Fibroblast of skin of abdomen (primary cell): ENCODE data around the gene MOB3A.
A peak's percentile ranks its signal among the peaks of the same experiment; 100 is the strongest.
"Not testable (repeated sequence)": the region's sequence is repeated elsewhere in the genome, so short reads cannot be mapped to it uniquely, and the experiment has no call there.

Source experiments
- DNase-seq: peaks from one replicate; pipeline ENCODE4 v3.0.0-alpha.2; 2013

The MOB3A gene

DNA sequence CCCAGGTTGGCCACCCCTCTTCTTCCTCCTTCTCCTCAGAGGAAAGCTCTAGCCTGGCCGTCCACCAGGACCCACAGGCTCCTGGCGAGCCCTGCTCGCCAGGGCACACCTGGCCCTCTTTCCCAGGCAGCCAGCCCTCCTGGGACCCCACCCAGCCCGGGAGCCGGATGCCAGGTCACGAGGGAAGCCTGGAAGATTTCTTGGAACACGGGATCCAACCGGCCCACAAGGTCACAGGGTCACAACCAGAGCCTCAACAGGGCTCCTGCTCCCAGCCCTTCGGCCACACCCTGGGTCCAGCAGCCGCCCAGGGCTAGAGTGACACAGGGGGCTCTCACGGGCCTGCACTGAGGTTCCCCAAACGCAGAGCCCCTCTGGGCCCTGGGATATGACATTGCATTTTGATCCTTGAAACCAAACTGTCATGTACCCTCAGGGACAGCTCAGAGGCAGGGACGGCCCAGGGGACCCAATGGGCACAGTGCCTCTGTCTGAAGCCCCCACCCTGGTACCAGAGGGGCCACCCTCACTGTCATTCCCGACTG is 50.6 kb downstream of the MOB3A start:
- no peak for DNase-seq

DNA sequence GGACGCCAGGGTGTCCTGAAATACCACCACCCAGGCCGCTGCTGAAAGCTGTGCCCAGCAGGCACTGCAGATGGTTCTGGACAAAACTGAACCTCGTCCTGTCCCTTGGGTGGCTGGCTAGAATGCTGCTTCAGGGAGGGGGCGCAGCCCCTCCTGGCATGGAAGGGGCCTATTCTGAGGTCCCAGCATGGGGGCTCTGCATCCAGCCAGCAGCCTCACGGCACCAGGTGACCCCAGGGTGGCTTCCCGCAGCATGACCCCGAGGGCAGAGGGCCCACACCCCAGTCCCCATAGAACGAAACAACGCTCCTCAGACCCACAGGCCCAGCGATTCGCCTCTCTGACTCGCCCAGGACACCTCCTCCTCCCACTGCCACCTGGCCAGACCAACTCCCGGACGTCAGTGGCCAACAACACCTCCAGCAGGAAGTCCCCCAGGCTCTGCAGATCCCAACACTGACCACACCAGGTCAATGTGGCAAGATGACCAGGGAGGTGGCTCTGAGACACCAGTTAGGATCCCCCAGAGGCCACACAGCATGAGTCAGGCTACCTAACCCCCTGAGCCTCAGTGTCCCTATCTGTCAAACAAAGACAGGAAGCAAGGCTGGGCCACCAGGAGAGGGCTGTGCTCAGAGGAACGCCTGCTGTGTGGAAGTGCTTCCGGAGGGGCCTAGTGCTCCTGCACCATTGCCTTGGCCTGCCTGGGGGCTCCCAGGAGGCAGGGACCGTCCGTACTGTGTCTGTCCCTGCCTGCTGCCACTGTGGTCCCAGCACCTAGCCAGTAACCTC is 51.2 kb downstream of the MOB3A start:
- DNase-seq, result no peak

DNA sequence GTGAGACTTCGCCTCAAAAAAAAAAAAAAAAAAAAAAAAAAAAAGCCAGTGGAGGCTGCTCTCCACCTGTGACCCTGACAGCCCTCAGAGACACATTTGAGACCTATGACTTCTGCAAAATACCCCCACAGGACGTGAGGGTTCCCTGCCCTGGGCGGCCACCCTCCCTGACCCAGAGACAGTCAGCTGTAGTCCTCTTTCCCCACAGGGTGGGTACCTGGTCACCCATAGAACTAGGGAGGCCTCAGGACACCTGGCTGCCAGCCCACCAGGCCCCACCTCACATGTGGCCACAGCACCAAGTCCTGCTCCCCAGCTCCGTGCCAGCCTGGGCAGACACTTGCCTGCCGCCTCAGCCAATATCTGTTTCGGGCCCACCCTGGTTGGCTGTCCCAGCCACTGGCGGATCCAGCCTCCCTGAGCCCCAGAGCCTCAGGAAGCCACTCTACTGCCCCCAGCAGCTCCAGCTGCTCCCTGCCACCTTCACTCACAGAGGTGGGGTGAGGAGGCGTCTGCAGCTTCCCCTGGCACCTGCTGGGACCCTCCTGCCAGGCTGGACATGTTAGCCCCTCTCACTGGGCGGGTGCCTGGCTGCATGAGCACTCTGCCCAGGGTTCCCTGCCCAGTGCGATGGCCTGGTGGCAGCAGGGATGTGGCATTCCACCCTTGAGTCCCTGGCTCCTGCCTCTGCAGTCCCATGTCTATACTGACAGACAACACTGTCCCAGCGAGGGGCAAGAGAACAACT is 52.0 kb downstream of the MOB3A start:
- DNase-seq, result no peak

DNA sequence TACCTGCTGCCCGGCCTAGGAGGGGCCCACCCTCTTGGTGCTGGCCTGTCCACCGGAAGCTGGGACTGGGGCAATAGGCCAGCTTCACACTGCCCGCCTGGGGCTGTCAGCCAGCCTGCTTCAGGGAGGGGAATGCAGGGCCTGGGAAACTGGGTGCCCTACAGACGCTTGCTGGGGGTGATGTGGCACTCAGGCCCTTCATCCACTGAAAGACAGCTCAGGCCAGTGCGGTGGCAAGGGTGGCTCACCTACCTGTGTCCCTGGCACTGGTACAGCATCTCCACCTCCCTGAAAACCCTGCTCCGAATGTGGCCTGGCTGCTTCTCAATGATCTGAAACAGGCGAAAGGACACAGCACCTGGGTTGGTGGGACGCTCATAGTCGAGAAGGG is 52.9 kb downstream of the MOB3A start:
- DNase-seq, result no peak

DNA sequence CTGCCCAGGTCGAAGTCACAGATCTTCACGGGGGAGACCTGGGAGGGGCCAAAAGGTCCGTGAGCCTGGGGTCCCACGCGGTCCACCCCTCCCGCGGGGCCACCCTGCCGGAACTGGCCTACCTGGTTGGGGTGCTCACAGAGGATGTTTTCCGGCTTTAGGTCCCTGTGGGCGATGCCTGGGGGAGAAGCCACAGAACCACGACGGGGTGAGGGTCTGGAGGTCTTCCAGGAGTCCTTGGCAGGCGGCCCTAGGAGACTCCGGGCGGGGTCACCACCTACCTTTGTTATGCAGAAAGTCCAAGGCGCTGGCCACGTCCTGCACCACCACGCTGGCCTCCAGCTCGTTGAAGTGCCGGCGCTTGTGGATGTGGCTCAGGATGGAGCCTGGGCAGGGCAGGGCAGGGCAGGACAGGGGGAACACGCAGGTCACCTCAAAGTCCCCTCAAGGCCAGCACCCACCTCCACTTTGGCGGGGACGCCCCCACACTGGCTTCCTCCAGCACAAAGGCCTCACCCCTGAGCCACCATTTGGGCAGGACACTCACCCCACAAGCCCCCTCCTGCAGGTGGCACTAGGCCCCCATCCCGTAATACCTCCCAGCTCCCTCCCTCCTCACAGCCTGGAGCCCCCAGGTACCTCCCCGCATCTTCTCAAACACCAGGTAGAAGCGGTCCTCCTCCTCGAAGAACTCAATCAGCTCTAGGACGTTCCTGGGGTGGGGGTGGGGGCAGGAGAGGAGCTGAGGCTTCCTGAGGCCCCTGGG is 53.5 kb downstream of the MOB3A start:
- no peak for DNase-seq

DNA sequence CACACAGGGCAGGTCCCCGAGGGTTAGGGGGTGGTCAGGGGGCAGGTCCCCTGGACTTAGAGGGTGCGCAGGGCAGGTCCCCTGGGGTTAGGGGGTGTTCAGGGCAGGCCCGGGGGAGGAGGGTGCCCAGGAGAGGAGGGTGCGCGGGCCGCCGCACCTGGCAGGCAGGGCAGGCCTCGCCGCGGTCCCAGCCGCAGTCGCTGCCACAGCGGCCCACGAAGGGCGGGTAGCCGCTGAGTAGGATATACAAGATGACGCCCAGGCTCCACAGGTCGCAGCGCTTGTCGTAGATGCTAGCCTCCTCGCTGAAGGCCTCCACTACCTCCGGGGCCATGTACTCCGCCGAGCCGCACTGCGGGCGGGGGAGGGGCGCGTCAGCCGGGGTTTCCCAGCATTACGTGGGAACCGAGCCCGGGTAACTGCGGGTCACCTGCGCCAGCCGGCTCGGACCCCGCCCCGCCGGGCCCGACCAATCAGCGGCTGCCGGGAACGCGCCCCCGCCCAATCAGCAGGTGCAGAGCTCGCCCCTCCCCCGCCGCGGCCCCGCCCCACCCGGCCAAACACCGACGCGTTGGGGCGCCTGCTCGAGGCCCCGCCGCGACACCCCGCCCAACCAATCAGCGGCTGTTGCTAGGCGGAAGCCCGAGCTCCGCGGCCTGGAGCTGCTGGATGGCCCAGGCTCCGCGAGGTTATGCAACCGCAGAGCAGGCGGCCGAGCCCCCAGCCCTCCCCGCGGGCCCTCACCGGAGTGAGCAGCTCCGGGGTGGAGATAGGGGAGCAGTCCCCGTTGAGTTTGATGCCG is 54.2 kb downstream of the MOB3A start:
- DNase-seq, result peak; percentile 89

DNA sequence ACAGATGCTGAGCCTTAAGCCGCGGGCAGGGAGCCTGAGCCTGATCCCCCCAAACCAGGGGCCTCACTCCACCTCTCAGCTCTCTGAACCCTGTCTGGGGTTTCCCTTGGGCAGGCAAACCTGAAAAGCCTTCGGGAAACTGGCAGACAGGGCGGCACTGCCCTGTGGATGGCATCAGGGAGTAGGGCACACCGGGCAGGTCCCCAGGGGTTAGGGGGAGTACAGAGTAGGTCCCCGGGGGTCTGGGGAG is 54.8 kb downstream of the MOB3A start:
- no peak for DNase-seq

DNA sequence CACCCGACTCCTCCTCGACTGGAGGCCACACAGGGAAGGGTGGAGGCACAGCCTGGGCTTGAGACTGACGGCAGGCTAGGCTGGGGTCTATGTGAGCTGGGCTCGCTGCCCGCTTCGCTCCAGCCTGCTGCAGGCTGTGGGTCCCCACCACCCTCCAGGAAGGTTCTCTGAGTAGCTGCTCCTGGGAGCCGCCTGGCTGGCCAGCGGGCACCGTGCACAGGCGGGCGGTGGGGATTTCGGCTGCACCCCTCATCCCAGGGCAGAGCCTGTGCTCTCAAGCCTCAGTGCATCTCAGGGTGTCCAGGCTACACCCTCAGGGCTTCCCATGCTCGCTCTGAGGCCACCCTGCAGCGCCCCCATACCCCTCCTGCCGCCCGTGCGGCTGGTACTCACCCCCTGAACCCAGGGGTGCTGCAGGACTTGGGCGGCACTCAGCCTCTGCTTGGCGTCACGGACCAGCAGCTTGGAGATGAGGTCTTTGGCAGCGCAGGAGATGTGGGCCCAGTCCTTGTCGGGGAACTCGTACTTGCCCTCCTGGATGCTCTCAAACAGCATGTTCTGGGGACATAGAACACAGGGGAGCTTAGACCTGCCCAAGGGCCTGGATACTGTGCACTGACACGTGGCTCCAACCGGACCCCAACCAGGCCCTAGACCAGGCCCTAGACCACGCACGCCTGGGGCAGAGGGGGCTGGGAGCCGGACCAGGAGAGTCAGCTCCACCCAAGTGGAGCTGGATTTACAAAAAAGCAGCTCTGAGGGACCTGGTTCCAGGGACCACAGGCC is 55.3 kb downstream of the MOB3A start:
- DNase-seq, result no peak

DNA sequence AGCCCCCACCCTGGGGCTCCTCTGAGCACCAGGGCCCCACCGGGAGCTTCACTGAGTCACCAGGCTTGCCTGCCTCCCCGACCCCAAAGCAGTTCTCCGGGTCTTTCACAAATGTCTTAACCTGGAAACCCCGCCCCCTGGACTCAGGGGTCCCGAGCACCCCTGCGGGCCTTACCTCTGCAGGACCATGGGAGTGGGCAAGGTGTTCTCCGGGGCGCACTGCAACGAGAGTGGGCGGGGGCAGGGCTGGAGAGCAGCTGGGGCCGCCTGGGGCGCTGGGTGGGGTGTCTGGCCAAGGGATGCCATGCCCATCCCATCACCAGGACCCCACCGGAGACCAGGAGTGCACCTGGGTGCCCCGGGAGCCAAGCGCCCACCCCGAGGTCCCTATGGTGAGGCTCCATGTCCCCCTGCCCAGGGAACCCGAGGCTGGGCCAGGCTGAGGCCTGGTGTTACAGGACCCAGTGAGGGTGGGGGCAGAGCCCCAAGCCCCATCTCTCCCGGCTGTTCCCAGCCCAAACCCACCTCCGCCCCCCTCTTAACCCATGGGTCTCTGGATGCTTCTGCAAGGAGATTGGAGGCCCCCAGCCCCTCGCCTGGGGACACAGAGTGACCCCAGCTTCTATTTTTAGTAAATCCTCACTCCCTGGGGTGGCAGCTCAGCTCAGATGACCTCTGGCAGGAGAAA is 56.0 kb downstream of the MOB3A start:
- no peak for DNase-seq

DNA sequence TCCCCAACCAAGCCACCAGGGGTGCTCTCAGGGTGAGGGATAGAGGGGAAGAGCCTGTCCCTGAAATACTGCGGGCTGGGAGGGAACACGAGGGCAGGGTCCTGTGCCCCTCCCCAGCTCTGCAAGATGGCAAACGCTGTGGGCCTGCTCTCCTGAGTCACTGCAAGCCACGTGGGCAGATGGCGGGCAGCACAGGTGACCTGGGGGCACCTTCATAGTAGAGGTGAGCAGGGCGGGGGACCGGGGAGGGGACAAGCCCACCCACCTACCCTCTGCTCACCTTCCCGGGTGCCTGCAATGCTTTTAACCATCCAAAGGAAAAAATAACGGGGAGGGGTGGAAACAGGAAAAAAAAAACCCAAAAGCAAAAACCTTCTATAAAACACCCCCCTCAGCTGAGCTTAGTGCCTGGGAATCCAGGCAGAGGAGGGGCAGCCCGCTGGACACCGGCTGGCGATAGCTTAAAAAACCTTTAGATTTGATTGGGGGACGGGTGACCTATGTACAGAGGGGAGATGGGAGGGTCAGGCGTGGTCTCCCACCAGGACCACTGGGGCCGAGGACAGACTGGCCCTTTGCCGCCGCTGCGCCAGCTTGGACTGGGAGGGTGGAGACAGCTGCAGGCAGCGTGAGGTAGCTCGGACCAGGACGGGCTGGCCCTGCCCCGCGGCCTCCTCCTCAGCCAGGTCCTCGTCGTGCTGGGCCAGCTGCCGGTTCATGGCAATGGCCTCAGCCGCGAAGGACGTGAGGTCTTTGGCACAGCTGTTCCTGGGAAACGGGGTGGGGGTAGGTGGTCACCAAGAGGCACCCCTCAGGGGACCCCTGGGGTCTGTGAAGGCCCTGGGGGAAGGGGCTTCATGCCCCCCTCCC is 56.8 kb downstream of the MOB3A start:
- DNase-seq, result no peak

DNA sequence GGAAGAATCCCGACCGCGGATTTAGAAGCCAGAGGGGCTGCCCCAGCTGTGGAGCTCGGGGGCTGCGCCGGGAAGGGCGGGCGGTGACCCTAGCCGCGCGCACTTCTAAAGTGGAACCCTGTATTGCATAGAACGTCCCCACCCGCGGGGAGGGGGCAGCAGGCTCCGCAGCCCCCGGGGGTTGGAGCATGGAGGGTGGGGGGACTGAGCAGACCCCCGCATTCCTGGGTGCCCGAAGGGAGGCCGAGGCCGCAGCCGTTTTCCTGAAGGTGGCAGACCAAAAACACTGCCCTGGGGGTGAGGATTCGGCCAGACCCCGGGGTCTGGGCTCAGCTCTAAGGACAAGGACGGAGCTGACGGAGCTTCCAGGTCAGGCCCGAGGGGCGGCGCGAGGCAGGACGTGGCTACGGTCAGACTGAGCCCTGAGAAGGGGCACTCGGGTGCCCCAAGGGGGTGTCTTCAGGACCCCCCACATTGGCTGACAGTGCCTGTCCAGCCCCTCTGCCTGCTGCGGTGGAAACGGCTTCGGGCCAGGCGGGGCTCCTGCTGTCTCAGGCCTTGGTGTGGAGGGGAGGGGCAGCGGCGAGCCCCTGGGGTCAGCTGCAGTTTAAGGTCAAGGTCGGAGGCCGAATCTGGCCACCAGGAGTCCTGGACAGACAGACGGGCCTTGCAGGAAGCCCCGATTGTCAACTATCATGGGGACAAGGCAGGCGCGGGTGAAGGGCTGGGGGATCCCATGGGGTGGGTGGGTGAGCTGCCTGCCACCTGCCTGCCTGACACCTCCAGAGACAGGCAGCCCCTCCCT is 57.6 kb downstream of the MOB3A start:
- no peak for DNase-seq

DNA sequence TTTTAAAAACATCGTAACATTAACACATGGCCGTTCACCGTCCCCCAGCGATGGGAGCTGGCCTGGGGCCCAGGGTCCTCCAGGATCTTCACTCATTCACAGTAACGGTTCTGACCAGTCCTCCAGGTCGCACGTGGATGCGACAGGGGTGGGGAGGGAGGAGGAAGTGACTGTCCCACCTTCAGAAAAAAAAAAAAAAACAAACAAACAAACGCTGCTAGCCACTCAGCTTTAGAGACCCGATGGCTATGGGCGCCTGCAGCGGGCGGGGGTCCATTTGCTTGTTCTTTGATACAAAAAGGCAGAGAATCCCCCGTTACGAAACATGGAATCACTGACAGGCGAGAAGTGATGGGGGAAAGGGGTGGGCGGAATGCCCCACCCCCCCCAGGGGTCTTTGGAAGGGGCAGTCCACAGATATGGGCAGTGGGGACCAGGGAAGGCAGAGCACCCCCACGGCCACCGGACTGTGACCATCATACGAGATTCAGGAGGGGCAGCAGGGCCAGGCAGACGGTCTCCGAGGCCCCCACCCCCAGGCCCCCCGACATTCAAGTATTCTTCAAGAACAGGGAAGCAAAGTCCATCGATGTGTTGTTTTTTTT is 58.4 kb downstream of the MOB3A start:
- DNase-seq, result no peak

DNA sequence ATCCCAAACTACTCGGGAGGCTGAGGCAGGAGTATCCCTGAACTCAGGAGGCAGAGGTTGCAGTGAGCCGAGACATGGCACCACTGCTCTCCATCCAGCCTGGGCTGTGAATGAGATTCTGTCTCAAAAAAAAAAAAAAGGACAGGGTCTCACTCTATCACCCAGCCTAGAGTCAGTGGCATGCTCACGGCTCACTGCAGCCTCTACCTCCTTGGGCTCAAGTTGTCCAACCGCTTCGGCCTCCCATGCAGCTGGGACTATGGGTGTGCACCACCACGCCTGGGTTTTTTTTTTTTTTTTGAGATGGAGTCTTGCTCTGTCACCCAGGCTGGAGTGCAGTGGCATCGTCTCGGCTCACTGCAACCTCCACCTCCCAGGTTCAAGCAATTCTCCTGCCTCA is 59.7 kb downstream of the MOB3A start:
- DNase-seq, result no peak

DNA sequence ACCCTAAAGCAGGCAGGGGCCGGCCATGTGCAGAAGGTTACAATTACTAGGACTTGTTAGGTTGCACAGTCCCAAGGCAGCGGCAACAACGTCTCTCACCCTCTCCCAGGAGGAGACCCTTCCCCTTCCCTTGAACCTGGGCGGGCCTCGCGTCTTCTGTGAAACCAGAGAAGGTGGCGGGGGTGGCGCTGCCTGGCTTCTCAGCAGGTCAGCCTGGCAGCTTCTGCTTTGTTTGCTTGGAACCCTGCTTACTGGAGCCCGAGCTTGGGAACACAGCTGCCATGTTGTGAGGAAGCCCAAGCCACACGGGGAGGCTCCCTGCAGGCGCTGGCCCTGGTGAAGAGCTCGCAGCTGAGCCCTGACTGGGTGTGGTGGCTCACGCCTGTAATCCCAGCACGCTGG is 60.5 kb downstream of the MOB3A start:
- DNase-seq, result no peak

DNA sequence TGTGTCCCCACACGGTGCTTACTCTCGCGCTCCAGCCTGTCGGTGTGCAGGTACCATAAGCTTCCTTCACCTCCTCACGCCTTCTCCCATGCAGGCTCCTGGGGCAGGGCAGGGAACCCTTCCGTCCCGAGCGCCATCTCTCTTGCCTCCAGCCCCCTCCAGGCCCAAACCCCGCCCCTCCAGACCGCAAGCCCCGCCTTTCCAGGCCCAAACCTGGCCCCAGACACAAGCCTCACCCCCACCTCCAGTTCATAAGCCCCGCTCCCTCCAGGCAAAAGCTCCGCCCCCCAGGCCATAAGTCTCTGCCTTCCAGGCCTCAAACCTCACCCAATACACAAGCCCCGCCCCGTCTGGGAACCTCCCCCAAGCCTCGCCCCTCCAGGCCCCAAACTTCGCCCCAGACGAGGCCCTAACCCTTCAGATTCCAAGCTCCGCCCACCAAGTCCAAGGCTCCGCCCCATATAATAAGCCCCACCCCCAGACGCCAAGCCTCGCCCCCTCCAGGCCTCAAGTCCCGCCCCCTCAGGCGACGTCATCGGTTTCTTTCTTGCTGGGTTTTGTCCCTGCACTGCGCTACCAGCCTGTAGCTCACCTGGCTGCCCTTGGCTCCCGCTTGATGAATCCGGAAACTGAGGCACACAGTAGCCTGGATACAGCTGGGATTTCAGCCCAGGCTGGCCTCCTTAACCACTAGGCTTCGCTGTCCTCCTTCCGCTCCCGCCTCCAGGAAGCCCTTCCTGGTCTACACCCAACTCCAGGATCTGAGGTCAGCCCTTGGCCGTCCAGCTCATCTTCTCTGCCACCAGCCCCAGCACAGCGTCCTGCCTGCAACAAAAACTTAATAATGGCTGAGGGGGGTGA is 61.2 kb downstream of the MOB3A start:
- DNase-seq, result no peak

DNA sequence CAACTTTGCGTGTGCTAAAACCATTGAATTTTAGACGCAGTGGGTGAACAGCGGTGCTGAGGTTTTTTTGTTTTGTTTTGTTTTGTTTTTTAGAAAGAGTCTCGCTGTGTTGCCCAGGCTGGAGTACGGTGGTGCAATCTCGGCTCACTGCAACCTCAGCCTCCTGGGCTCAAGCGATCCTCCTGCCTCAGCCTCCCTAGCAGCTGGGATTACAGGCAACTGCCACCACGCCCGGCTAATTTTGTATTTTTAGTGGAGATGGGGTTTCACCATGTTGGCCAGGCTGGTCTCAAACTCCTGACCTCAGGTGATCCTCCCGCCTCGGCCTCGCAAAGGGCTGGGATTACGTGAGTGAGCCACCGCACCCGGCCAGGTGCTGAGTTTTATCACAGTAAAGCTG is 61.9 kb downstream of the MOB3A start:
- DNase-seq, result not testable (repeated sequence)

DNA sequence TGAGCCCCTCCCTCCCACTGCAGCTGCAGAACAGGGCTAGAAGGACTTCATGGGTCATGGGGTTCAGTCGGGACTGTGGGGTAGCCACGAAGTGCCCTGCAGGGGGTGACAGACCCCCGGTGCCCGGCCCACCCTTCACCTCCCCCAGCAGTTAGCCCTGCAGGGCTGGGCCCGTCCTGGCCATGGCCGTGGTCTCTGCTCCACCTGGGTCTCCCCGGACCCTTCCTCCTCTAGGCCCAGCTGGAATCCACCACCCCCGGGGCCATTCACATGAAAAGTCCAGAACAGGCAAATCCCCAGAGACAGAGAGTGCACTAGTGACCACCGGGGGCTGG is 62.3 kb downstream of the MOB3A start:
- DNase-seq, result no peak
